IPS-20b (cell line): Measurements from ENCODE around the gene KIF1A.
"Not testable (repeated sequence)": the region's sequence is repeated elsewhere in the genome, so short reads cannot be mapped to it uniquely, and the experiment has no call there.

ENCODE experiments used
- H3K27ac ChIP-seq: one replicate; pipeline ENCODE4 v1.5.1; 2013; ENCODE audit warnings: low read length
- H3K27me3 ChIP-seq: 2 replicates; pipeline ENCODE4 v1.6.1; 2013; ENCODE audit warnings: mild to moderate bottlenecking, low read length, inconsistent platforms; ENCODE audit not compliant: insufficient read depth
- H3K36me3 ChIP-seq: 2 replicates; pipeline ENCODE4 v1.6.1; 2013; ENCODE audit warnings: low read depth, mild to moderate bottlenecking, inconsistent platforms, low read length, moderate library complexity; ENCODE audit not compliant: insufficient read depth
- H3K4me1 ChIP-seq: 2 replicates; pipeline ENCODE4 v1.6.1; 2013; ENCODE audit warnings: mild to moderate bottlenecking, control low read depth, inconsistent platforms, low read length, moderate library complexity; ENCODE audit not compliant: insufficient read depth
- H3K4me3 ChIP-seq: 2 replicates; pipeline ENCODE4 v1.5.1; 2013; ENCODE audit warnings: mild to moderate bottlenecking, low read length, inconsistent platforms
- H3K9ac ChIP-seq: 2 replicates; pipeline ENCODE4 v1.6.1; 2013; ENCODE audit warnings: low read depth, mild to moderate bottlenecking, inconsistent platforms, low read length, moderate library complexity
- H3K9me3 ChIP-seq: 2 replicates; pipeline ENCODE4 v1.6.1; 2013; ENCODE audit warnings: mild to moderate bottlenecking, low read depth, low read length, inconsistent platforms; ENCODE audit not compliant: insufficient read depth

Gene KIF1A

GRCh38 chr2:240779250-240779832 is 40.7 kb downstream of the KIF1A start:
- H3K4me3 ChIP-seq, H3K27me3 ChIP-seq, H3K4me1 ChIP-seq, H3K9ac ChIP-seq, H3K9me3 ChIP-seq, H3K27ac ChIP-seq: not testable (repeated sequence)
- H3K36me3 ChIP-seq, result peaks cover 57% of the 10 kb centered on the region

- Histone ChIP-seq H3K27ac (no peak overlapping the region), H3K27me3 (no peaks in the 10 kb centered on the region), H3K4me1 (no peaks in the 10 kb centered on the region), H3K9me3 (no peaks in the 10 kb centered on the region), H3K9ac (no peak overlapping the region), H3K36me3 (peaks cover 57% of the 10 kb centered on the region), H3K4me3 (no peak overlapping the region)
Observed at GRCh38 chr2:240778426-240778825, 41.6 kb downstream of the KIF1A start.

DNA sequence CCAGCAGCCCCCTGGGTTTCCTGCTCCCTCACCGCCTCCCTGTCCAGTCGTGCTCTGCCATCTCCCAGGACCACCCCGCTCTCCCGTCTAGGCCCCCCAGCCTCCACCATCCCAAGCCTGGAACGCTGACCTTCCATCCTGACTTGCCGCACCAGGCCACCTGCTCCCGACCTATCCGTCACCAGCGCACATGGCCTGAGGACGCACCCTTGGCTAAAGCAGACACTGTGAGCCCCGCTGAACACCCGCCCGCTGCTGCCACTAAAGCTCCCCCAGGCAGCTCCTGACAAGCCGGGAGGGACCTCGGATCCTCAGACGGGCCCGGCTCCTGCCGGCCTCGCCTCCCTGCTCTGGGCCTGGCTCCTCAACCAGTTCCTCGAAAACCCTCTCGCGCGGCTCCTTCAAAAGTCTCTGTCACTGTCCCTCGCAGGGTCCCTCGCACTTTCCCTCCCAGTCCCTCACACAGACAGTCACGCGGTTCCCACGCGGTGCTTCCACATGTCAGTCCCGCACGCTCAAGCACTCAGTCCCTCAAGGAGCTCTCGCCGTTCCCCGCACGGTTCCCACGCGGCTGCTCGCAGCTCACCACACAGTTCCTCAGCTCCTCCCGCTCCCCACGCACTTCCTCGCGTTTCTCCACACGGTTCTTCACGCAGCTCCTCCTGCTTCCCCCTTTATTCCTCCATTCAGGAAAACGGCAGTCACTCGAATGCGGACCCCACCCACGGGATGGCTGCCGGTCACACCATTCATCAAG is 42.4 kb downstream of the KIF1A start:
- Histone ChIP-seq H3K4me3 (no peak overlapping the region), H3K9me3 (no peaks in the 10 kb centered on the region), H3K36me3 (peaks cover 57% of the 10 kb centered on the region), H3K27me3 (no peaks in the 10 kb centered on the region), H3K9ac (no peak overlapping the region; the same call in 1 of the 2 replicates), H3K4me1 (no peaks in the 10 kb centered on the region), H3K27ac (no peak overlapping the region)

DNA sequence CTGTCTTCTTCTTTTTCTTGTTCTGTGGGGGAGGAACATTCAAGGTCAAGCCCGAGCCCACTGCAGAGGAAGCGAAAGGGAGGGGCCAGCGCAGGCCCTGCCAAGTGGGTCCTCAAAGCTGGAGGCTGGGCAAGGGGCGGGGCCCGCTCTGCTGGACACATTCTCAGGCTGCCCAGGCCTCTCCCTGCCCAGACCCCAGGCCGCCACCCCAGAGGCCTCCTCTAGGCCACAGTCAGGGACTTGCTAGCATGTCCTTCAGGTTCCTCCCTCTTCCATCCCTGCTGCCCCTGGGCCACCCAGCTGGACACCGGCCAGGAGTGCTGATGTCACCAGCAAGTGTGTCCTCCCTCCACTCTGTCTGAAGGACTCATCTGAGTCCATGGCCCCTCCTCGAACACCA is 44.1 kb downstream of the KIF1A start:
- no peaks in the 10 kb centered on the region for H3K4me1 ChIP-seq
- H3K27me3 ChIP-seq, result no peaks in the 10 kb centered on the region
- no peak overlapping the region for H3K9ac ChIP-seq
- H3K9me3 ChIP-seq, result no peaks in the 10 kb centered on the region
- H3K4me3 ChIP-seq, result no peak overlapping the region
- peaks cover 66% of the 10 kb centered on the region for H3K36me3 ChIP-seq
- no peak overlapping the region for H3K27ac ChIP-seq

GRCh38 chr2:240774856-240775255 is 45.2 kb downstream of the KIF1A start:
- Histone ChIP-seq H3K4me3 (no peak overlapping the region), H3K9ac (no peak overlapping the region), H3K4me1 (no peaks in the 10 kb centered on the region), H3K9me3 (no peaks in the 10 kb centered on the region), H3K27ac (no peak overlapping the region), H3K27me3 (no peaks in the 10 kb centered on the region), H3K36me3 (peaks cover 76% of the 10 kb centered on the region)

DNA sequence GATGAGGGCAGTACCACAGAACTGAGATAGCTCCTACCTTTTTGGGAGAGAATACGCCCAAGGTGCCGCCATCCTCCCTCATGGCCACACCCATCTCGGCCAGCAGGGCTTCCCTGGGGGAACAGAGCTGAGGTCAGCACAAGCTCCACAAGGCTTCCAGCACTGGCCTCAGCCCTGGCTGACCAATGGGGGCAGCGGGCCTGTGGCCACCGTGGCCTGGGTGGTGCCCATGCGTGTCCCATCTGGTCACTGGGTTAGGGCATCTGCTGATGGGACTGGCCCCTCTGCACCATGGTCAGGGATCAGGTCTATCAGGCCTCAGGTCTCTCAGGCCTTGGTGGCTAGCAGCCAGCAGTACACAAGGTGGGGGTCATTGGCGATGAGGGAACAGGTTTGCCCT is 50.9 kb downstream of the KIF1A start:
- no peaks in the 10 kb centered on the region for H3K4me1 ChIP-seq
- no peak overlapping the region for H3K4me3 ChIP-seq
- H3K9me3 ChIP-seq, result no peaks in the 10 kb centered on the region
- peaks cover 100% of the 10 kb centered on the region for H3K36me3 ChIP-seq
- no peaks in the 10 kb centered on the region for H3K27me3 ChIP-seq
- H3K27ac ChIP-seq, result no peak overlapping the region
- H3K9ac ChIP-seq, result no peak overlapping the region

GRCh38 chr2:240768216-240768615 is 51.8 kb downstream of the KIF1A start:
- peaks cover 100% of the 10 kb centered on the region for H3K36me3 ChIP-seq
- H3K27ac ChIP-seq, result no peak overlapping the region
- no peak overlapping the region for H3K9ac ChIP-seq
- no peaks in the 10 kb centered on the region for H3K4me1 ChIP-seq
- H3K27me3 ChIP-seq, result no peaks in the 10 kb centered on the region
- H3K4me3 ChIP-seq, result no peak overlapping the region
- no peaks in the 10 kb centered on the region for H3K9me3 ChIP-seq

GRCh38 chr2:240767341-240767740 is 52.7 kb downstream of the KIF1A start:
- H3K9ac ChIP-seq, result no peak overlapping the region
- H3K27ac ChIP-seq, result no peak overlapping the region
- H3K4me1 ChIP-seq, result no peaks in the 10 kb centered on the region
- no peaks in the 10 kb centered on the region for H3K27me3 ChIP-seq
- no peak overlapping the region for H3K4me3 ChIP-seq
- H3K9me3 ChIP-seq, result no peaks in the 10 kb centered on the region
- H3K36me3 ChIP-seq, result peaks cover 100% of the 10 kb centered on the region

- no peak overlapping the region for H3K4me3 ChIP-seq
- H3K27ac ChIP-seq, result no peak overlapping the region
- peaks cover 100% of the 10 kb centered on the region for H3K36me3 ChIP-seq
- H3K9me3 ChIP-seq, result no peaks in the 10 kb centered on the region
- no peaks in the 10 kb centered on the region for H3K4me1 ChIP-seq
- H3K9ac ChIP-seq, result no peak overlapping the region
- H3K27me3 ChIP-seq, result no peaks in the 10 kb centered on the region
Observed at GRCh38 chr2:240766072-240766471, 53.9 kb downstream of the KIF1A start.

- no peaks in the 10 kb centered on the region for H3K9me3 ChIP-seq
- peaks cover 100% of the 10 kb centered on the region for H3K36me3 ChIP-seq
- no peak overlapping the region for H3K9ac ChIP-seq
Observed at GRCh38 chr2:240765007-240765406, 55.0 kb downstream of the KIF1A start.

DNA sequence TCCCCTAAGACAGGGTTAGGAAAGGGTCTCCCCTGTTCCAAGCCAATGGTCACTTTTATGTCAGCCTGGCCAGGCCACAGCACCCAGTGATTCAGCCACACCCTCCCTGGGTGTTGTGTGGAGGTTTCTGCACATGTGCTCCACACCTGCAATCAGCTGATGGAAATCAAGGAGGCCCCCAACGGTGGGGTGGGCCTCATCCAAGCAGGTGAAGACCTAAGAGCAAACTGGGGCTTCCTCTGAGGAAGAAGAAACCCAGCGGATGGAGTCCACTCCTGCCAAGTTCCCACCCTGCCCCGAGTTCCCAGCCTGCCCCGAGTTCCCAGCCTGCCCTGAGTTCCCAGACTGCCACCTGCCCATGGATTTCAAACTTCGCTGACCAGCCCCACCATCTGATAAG is 55.4 kb downstream of the KIF1A start:
- H3K27me3 ChIP-seq, result no peaks in the 10 kb centered on the region
- H3K36me3 ChIP-seq, result peaks cover 100% of the 10 kb centered on the region
- no peak overlapping the region for H3K27ac ChIP-seq
- H3K4me3 ChIP-seq, result no peak overlapping the region
- H3K4me1 ChIP-seq, result no peaks in the 10 kb centered on the region
- no peak overlapping the region for H3K9ac ChIP-seq
- no peaks in the 10 kb centered on the region for H3K9me3 ChIP-seq

More at GRCh38 chr2:240765007-240765406, 55.0 kb downstream of the KIF1A start:
- Histone ChIP-seq H3K27me3 (no peaks in the 10 kb centered on the region), H3K27ac (no peak overlapping the region), H3K4me1 (no peaks in the 10 kb centered on the region), H3K4me3 (no peak overlapping the region)

DNA sequence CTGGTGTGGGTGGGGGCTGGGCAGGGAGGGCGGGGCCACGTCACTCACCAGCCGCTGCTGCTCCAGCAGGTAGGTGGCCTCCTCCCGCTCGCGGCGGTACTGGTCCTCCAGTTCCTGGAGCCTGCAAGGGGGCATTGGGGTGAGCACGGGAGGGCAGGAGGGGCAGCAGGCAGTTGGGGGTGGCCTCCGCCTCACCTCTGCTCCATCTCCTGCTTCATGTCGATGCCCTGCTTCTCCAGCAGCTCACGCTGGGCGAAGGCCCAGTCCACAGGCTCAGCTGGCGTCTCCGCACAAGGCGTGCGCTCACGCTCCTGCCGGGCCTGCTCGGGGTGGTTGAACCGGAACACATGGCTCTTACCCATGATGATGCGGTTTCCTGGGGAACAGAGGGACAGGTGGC is 57.0 kb downstream of the KIF1A start:
- H3K27me3 ChIP-seq, result no peaks in the 10 kb centered on the region
- H3K4me1 ChIP-seq, result no peaks in the 10 kb centered on the region
- H3K4me3 ChIP-seq, result no peak overlapping the region
- no peak overlapping the region for H3K27ac ChIP-seq
- H3K9me3 ChIP-seq, result no peaks in the 10 kb centered on the region
- peaks cover 100% of the 10 kb centered on the region for H3K36me3 ChIP-seq
- H3K9ac ChIP-seq, result no peak overlapping the region
